Measurements from ENCODE around the gene TPRG1L.

TPRG1L gene

DNA sequence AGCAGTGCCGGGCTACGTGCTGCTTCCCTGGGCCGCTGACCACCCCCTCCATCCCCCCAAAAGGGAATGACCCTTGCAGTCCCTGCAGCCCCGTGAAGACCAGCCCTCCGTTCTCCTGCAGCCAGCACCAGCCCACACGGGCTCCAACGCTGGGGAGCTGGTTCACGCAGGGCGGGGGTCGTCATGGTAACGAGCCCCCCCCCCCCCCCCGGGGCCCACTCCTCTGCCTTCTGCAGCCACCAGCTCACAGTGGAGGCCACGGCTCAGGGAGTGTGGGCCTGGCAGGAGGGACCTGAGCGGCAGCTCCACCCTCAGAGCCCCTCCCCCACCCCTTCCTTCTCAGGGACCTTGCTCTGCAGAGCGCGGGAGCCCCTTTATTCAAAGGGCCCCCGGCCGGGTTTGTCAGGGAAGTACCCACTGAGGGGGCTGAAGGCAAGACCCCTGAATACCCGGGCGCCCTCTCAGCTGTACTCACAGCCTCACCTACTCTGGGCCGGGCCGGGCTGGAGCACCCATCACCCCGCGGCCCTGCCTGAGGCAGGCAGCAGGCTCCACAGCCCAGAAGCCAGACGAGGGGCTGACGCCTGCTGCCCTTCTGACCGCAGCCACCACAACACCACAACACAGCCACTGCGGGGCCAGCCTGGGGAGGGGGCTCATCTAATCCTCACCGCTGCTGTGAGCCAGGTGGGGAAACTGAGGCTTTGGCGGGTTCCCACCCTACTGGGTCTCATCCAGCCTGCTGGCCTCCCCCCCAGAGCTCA is 26.1 kb upstream of the TPRG1L start:
- DNase-seq (ENCODE audit: extremely low spot score), result no peak
- TF ChIP-seq SP1 (IDR thresholded peaks at IDR 0.05), result no peak
- no peak for TF ChIP-seq TARDBP (IDR thresholded peaks at IDR 0.05)
- no peak for TF ChIP-seq FOXM1 (IDR thresholded peaks at IDR 0.05; ENCODE audit: borderline replicate concordance)
- TF ChIP-seq FOXA1 (IDR thresholded peaks at IDR 0.05), result no peak
- ChIA-PET CTCF (interaction anchor here (0.6 to 0.7 kb wide), 2 partner anchors 65 to 707 kb away, joined by 3 to 4 read pairs; no protein-coding TSS in a partner anchor), POLR2A (no interaction called here)

DNA sequence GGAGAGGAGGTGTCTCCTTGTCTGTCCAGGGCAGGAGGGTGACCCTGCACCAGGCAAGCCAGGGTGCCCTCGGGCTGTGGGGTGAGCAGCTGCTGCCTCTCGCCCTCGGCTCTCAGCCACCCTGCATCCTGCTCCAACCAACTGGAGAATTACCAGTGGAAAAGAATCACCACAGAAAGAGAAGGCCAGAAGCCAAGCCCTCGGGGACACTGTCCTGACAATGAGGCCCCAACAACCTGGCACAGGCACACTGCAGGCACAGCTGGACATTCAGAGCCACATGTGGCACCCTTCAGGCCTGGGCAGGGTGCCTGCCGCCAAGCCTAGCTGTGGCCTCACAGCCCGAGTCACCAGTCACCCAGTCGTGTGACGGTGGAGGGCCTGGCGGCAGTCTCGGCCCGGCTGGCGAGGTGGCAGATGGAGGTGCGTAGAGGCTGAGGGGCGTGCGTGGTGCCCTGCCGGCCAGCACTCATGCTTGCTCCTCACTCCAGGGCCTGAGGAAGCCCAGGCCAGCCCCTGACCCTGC is 25.5 kb upstream of the TPRG1L start:
- ChIA-PET CTCF (interaction anchor here (0.7 kb wide), 1 partner anchor 65 kb away, joined by 3 read pairs; no protein-coding TSS in a partner anchor), POLR2A (no interaction called here)
- no peak for TF ChIP-seq ELF4 (IDR thresholded peaks at IDR 0.05)
- TF ChIP-seq ZNF384 (IDR thresholded peaks at IDR 0.05), result no peak
- no peak for TF ChIP-seq NFRKB (IDR thresholded peaks at IDR 0.05)
- TF ChIP-seq CTBP1 (IDR thresholded peaks at IDR 0.05; ENCODE audit: borderline replicate concordance), result no peak
- no peak for TF ChIP-seq FOXM1 (IDR thresholded peaks at IDR 0.05; ENCODE audit: borderline replicate concordance)
- no peak for TF ChIP-seq LEF1 (IDR thresholded peaks at IDR 0.05; ENCODE audit: borderline replicate concordance)
- no peak for TF ChIP-seq FOXA1 (IDR thresholded peaks at IDR 0.05)
- TF ChIP-seq TARDBP (IDR thresholded peaks at IDR 0.05), result no peak
- no peak for TF ChIP-seq ARNT (IDR thresholded peaks at IDR 0.05)
- no peak for TF ChIP-seq SUZ12 (IDR thresholded peaks at IDR 0.05)
- TF ChIP-seq, protein P1, sequence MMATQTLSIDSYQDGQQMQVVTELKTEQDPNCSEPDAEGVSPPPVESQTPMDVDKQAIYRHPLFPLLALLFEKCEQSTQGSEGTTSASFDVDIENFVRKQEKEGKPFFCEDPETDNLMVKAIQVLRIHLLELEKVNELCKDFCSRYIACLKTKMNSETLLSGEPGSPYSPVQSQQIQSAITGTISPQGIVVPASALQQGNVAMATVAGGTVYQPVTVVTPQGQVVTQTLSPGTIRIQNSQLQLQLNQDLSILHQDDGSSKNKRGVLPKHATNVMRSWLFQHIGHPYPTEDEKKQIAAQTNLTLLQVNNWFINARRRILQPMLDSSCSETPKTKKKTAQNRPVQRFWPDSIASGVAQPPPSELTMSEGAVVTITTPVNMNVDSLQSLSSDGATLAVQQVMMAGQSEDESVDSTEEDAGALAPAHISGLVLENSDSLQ (IDR thresholded peaks at IDR 0.05), result no peak
- DNase-seq (ENCODE audit: extremely low spot score), result no peak

DNA sequence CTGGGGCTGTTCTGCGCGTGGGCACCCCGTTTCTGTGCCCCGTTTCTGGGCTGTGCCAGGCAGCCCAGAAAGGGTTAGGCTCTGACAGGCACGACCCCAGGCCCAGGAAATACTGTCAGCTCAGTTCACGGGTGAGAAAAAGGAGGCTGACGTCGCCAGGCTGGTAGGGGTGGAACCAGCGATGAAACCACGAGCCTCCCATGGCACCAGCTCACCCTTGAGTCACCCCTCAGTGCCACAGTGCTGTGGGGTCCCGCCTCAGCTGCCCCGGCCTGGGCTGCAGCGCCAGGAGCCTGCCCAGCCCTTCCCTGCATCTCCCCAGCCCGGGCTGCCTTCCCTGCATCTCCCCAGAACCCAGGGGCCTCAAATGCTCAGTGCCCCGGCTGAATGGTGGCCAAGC is 25.0 kb upstream of the TPRG1L start:
- POLR2A ChIA-PET, result no interaction called here
- TF ChIP-seq FOXA1 (IDR thresholded peaks at IDR 0.05), result no peak
- no peak for TF ChIP-seq FOXK2 (IDR thresholded peaks at IDR 0.05)
- no peak for TF ChIP-seq ARNT (IDR thresholded peaks at IDR 0.05)
- TF ChIP-seq NFRKB (IDR thresholded peaks at IDR 0.05), result no peak
- TF ChIP-seq ELF4 (IDR thresholded peaks at IDR 0.05), result no peak
- no peak for TF ChIP-seq SUZ12 (IDR thresholded peaks at IDR 0.05)
- no peak for TF ChIP-seq LEF1 (IDR thresholded peaks at IDR 0.05; ENCODE audit: borderline replicate concordance)
- CTCF ChIA-PET, result no interaction called here
- no peak for DNase-seq (ENCODE audit: extremely low spot score)

DNA sequence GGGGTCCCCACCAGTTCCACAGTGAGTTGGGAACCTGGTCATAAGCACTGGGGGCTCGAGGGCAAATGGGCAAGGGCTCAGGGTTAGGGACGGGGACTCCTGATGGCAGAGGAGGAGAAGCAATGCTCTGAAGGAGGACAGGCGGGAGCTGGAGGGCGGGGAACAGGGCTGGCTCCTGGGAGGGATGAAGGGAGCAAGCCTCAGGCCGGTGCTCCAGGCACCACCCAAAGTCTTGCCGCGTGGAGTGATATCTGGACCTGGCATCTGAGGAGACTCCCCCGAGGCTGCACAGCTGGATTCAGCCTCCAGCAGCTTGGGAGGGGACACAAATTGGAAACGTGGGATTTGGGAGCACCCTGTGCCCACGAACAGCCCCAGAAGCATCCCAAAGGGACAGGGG is 24.5 kb upstream of the TPRG1L start:
- POLR2A ChIA-PET, result no interaction called here
- no peak for DNase-seq (ENCODE audit: extremely low spot score)
- TF ChIP-seq HDGF (IDR thresholded peaks at IDR 0.05; ENCODE audit: borderline replicate concordance) (no peak), BHLHE40 (IDR thresholded peaks at IDR 0.05; ENCODE audit: borderline replicate concordance) (no peak), LEF1 (IDR thresholded peaks at IDR 0.05; ENCODE audit: borderline replicate concordance) (no peak), FOXM1 (IDR thresholded peaks at IDR 0.05; ENCODE audit: borderline replicate concordance) (no peak), L3MBTL2 (conservative IDR thresholded peaks at IDR 0.05) (no peak), ZNF384 (IDR thresholded peaks at IDR 0.05) (no peak), SP1 (IDR thresholded peaks at IDR 0.05) (no peak), ELF4 (IDR thresholded peaks at IDR 0.05) (no peak), CTBP1 (IDR thresholded peaks at IDR 0.05; ENCODE audit: borderline replicate concordance) (no peak), NFRKB (IDR thresholded peaks at IDR 0.05) (no peak), SUZ12 (IDR thresholded peaks at IDR 0.05) (no peak), FOXK2 (IDR thresholded peaks at IDR 0.05) (no peak), FOXA1 (IDR thresholded peaks at IDR 0.05) (no peak), ARNT (IDR thresholded peaks at IDR 0.05) (no peak), TARDBP (IDR thresholded peaks at IDR 0.05) (no peak)
- TF ChIP-seq, protein P1 (IDR thresholded peaks at IDR 0.05), result no peak
- CTCF ChIA-PET, result no interaction called here

DNA sequence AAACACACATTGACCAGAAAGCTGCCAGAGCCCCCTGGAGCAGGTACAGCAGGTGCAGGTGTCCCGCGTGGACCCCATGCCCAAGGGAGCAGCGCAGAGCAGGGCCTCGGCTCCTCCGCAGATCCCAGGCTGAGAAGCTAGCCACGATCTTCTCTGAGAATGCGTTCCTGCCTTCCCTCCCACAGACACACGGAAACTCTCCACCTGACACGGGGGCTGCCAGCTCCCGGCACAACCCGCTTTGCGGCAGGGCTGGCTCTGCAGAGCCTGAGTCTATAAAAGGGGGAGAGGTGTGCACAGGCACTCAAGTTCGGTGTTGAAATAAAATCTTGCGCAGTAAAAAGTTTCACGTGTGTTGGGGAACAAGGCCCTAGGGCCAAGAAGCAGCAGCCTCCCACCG is 23.1 kb upstream of the TPRG1L start:
- TF ChIP-seq L3MBTL2 (conservative IDR thresholded peaks at IDR 0.05) (no peak), ELF4 (IDR thresholded peaks at IDR 0.05) (no peak), NFRKB (IDR thresholded peaks at IDR 0.05) (no peak), TARDBP (IDR thresholded peaks at IDR 0.05) (no peak), FOXK2 (IDR thresholded peaks at IDR 0.05) (no peak), ARNT (IDR thresholded peaks at IDR 0.05) (no peak), LEF1 (IDR thresholded peaks at IDR 0.05; ENCODE audit: borderline replicate concordance) (no peak), BHLHE40 (IDR thresholded peaks at IDR 0.05; ENCODE audit: borderline replicate concordance) (no peak), FOXM1 (IDR thresholded peaks at IDR 0.05; ENCODE audit: borderline replicate concordance) (no peak), CTBP1 (IDR thresholded peaks at IDR 0.05; ENCODE audit: borderline replicate concordance) (no peak), ZNF384 (IDR thresholded peaks at IDR 0.05) (no peak), FOXA1 (IDR thresholded peaks at IDR 0.05) (no peak), SP1 (IDR thresholded peaks at IDR 0.05) (no peak), SUZ12 (IDR thresholded peaks at IDR 0.05) (no peak), HDGF (IDR thresholded peaks at IDR 0.05; ENCODE audit: borderline replicate concordance) (no peak)
- TF ChIP-seq, protein P1 (IDR thresholded peaks at IDR 0.05), result no peak
- CTCF ChIA-PET, result interaction anchor here (1.1 kb wide), 1 partner anchor 13 kb away, joined by 3 read pairs; no protein-coding TSS in a partner anchor
- DNase-seq (ENCODE audit: extremely low spot score), result no peak
- POLR2A ChIA-PET, result no interaction called here

DNA sequence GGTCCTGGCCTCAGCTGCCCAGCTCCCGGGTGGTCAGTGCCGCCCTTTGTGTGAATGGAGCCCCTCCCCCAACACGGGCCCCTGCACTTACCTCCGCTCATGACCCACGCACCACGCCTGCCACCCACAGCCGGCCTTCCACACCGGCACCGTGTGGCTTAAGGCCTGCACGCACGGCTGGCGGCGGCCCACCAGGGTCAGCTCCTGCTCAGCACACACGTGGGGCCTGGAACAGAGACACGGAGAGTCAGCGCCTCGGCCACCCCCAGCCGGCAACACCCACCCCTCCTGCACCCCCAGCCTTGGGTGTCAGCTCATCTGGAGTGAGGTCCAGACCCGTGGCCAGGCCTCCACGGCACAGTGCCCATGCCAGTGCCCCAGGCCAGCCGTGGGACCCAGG is 22.4 kb upstream of the TPRG1L start:
- ChIA-PET CTCF (no interaction called here), POLR2A (no interaction called here)
- DNase-seq (ENCODE audit: extremely low spot score), result no peak
- TF ChIP-seq LEF1 (IDR thresholded peaks at IDR 0.05; ENCODE audit: borderline replicate concordance), result no peak
- TF ChIP-seq SUZ12 (IDR thresholded peaks at IDR 0.05), result no peak
- no peak for TF ChIP-seq FOXA1 (IDR thresholded peaks at IDR 0.05)
- TF ChIP-seq ELF4 (IDR thresholded peaks at IDR 0.05), result no peak
- TF ChIP-seq FOXM1 (IDR thresholded peaks at IDR 0.05; ENCODE audit: borderline replicate concordance), result no peak
- no peak for TF ChIP-seq CTBP1 (IDR thresholded peaks at IDR 0.05; ENCODE audit: borderline replicate concordance)
- TF ChIP-seq ZNF384 (IDR thresholded peaks at IDR 0.05), result no peak
- TF ChIP-seq BHLHE40 (IDR thresholded peaks at IDR 0.05; ENCODE audit: borderline replicate concordance), result no peak
- TF ChIP-seq NFRKB (IDR thresholded peaks at IDR 0.05), result no peak
- TF ChIP-seq, protein P1 (IDR thresholded peaks at IDR 0.05), result no peak

All from HEK293T (cell line).